H1 (cell line): ENCODE data around the gene SMIM5. TPM values are rescaled to one million over a fixed set of nuclear protein-coding genes. Genes with fewer than 3 reads are reported as not detected.

Source experiments
- CTCF ChIA-PET: fragments of 300-600 bp; sonication (Branson Sonifier 250); formaldehyde crosslinking; loops from one replicate; lab custom pipeline; 2021; ENCODE audit not compliant: partially characterized antibody; lab: Charles Lee
- POLR2A ChIA-PET: fragments of 300-600 bp; sonication (Branson Sonifier 250); formaldehyde crosslinking; loops from one replicate; lab custom pipeline; 2021; ENCODE audit warnings: inconsistent platforms; ENCODE audit not compliant: partially characterized antibody; lab: Charles Lee
- DNase-seq, 2 experiments: peaks; one replicate each; pipeline versions ENCODE4 v3.0.0 to v3.0.0-alpha.2; 2010 to 2022; ENCODE audit warnings: low spot score in 2 of 2, low read depth in 1 of 2, mixed read lengths in 1 of 2
- FAIRE-seq: peaks from 2 replicates; lab custom pipeline; 2011; peaks lifted over from hg19 to GRCh38; lab: Jason Lieb, UNC
- H2AFZ ChIP-seq: 2 replicates; pipeline ENCODE4 v1.8.1; 2012; ENCODE audit warnings: low read length, inconsistent platforms
- H2AK5ac ChIP-seq: 2 replicates; pipeline ENCODE4 v1.6.1; 2013; ENCODE audit warnings: low read depth, low read length
- H2BK120ac ChIP-seq: replicated peaks from 2 replicates; pipeline ENCODE3; 2013; ENCODE audit warnings: low read depth, low read length, inconsistent platforms
- H2BK12ac ChIP-seq: 2 replicates; pipeline ENCODE4 v1.6.1; 2013; ENCODE audit warnings: low read depth, low read length
- H2BK15ac ChIP-seq: 2 replicates; pipeline ENCODE4 v1.6.1; 2013; ENCODE audit warnings: low read length
- H2BK20ac ChIP-seq: 2 replicates; pipeline ENCODE4 v1.6.1; 2013; ENCODE audit warnings: low read length
- H2BK5ac ChIP-seq: 2 replicates; pipeline ENCODE4 v1.6.1; 2013; ENCODE audit warnings: low read depth, low read length
- H3K14ac ChIP-seq: 2 replicates; pipeline ENCODE4 v1.6.1; 2013; ENCODE audit warnings: inconsistent platforms; ENCODE audit not compliant: insufficient read length
- H3K18ac ChIP-seq: 2 replicates; pipeline ENCODE4 v1.6.1; 2013; ENCODE audit warnings: low read length; ENCODE audit errors: extremely low read depth
- H3K23ac ChIP-seq: 2 replicates; pipeline ENCODE4 v1.6.1; 2013; ENCODE audit warnings: inconsistent platforms; ENCODE audit not compliant: insufficient read length
- H3K23me2 ChIP-seq: 2 replicates; pipeline ENCODE4 v1.6.1; 2013; ENCODE audit warnings: low read depth, low read length
- H3K27ac ChIP-seq: 2 replicates; pipeline ENCODE4 v1.6.1; 2011; ENCODE audit warnings: low read depth, low read length, inconsistent platforms
- H3K27me3 ChIP-seq, 4 experiments: replicated peaks in 1 of 4; 1 replicate in 1 of 4; 2 replicates in 3 of 4; pipeline versions ENCODE4 v1.6.1 to v1.8.1; 2011 to 2013; ENCODE audit warnings: low read length in 3 of 4, mild to moderate bottlenecking in 3 of 4, inconsistent platforms in 2 of 4, mixed read lengths in 2 of 4, moderate library complexity in 1 of 4; ENCODE audit not compliant: control insufficient read depth in 3 of 4, insufficient read depth in 3 of 4; ENCODE audit errors: extremely low read depth in 1 of 4
- H3K36me3 ChIP-seq, 4 experiments: 2 replicates each; pipeline versions ENCODE4 v1.6.1 to v1.8.1; 2011 to 2013; ENCODE audit warnings: mild to moderate bottlenecking in 4 of 4, low read length in 3 of 4, moderate library complexity in 2 of 4, control low read depth in 1 of 4, inconsistent platforms in 1 of 4; ENCODE audit not compliant: insufficient read depth in 4 of 4, control insufficient read depth in 2 of 4
- H3K4ac ChIP-seq: replicated peaks from 2 replicates; pipeline ENCODE3; 2013; ENCODE audit warnings: low read length, low read depth, mixed read lengths, inconsistent platforms; ENCODE audit not compliant: insufficient read length
- H3K4me1 ChIP-seq, 4 experiments: replicated peaks in 1 of 4; 1 replicate in 1 of 4; 2 replicates in 3 of 4; pipeline versions ENCODE4 v1.6.1 to v1.8.1; 2011 to 2013; ENCODE audit warnings: low read length in 3 of 4, inconsistent platforms in 2 of 4, mixed read lengths in 1 of 4; ENCODE audit not compliant: insufficient read depth in 4 of 4, control insufficient read depth in 3 of 4
- H3K4me2 ChIP-seq, 2 experiments: 2 replicates each; pipeline versions ENCODE4 v1.6.1 to v1.8.1; 2011 to 2013; ENCODE audit warnings: low read depth in 2 of 2, low read length in 2 of 2, control low read depth in 1 of 2, inconsistent platforms in 1 of 2, mild to moderate bottlenecking in 1 of 2; ENCODE audit not compliant: insufficient read depth in 1 of 2
- H3K4me3 ChIP-seq, 4 experiments: fragments of 200-600, 300-600 bp in 1 of 4; sonication (generic), shearing (Covaris generic), sonication (Bioruptor Twin) in 1 of 4; 2 replicates each; pipeline versions ENCODE4 v1.5.1 to v1.8.1; 2011 to 2016; ENCODE audit warnings: low read length in 4 of 4, low read depth in 3 of 4, control low read depth in 2 of 4, inconsistent platforms in 2 of 4, mild to moderate bottlenecking in 2 of 4, mixed read lengths in 1 of 4, moderate library complexity in 1 of 4; ENCODE audit not compliant: insufficient read depth in 2 of 4; ENCODE audit errors: extremely low read depth in 1 of 4
- H3K56ac ChIP-seq: replicated peaks from 2 replicates; pipeline ENCODE3; 2013; ENCODE audit warnings: low read depth, mild to moderate bottlenecking, mixed read lengths, low read length, inconsistent platforms; ENCODE audit not compliant: insufficient read length
- H3K79me1 ChIP-seq: 2 replicates; pipeline ENCODE4 v1.6.1; 2013; ENCODE audit warnings: low read depth, low read length, control low read depth
- H3K79me2 ChIP-seq, 2 experiments: 2 replicates each; pipeline versions ENCODE4 v1.6.1 to v1.8.1; 2012 to 2013; ENCODE audit warnings: low read length in 2 of 2, mild to moderate bottlenecking in 2 of 2, inconsistent platforms in 1 of 2; ENCODE audit not compliant: insufficient read depth in 2 of 2, control insufficient read depth in 1 of 2
- H3K9ac ChIP-seq, 4 experiments: replicated peaks in 1 of 4; 1 replicate in 1 of 4; 2 replicates in 3 of 4; pipeline versions ENCODE4 v1.6.1 to v1.8.1; 2011 to 2013; ENCODE audit warnings: low read depth in 3 of 4, low read length in 3 of 4, control low read depth in 2 of 4, mild to moderate bottlenecking in 2 of 4, moderate library complexity in 2 of 4, inconsistent platforms in 1 of 4; ENCODE audit errors: extremely low read depth in 1 of 4
- H3K9me3 ChIP-seq, 2 experiments: 2 replicates each; pipeline versions ENCODE4 v1.6.1 to v1.8.1; 2012 to 2013; ENCODE audit warnings: mild to moderate bottlenecking in 2 of 2, moderate library complexity in 2 of 2, control low read depth in 1 of 2, inconsistent platforms in 1 of 2, low read depth in 1 of 2, low read length in 1 of 2, mixed read lengths in 1 of 2; ENCODE audit not compliant: insufficient read depth in 2 of 2
- H4K20me1 ChIP-seq, 2 experiments: replicated peaks in 1 of 2; 2 replicates each; pipeline versions ENCODE3 to v1.8.1; 2011 to 2013; ENCODE audit warnings: inconsistent platforms in 2 of 2, low read length in 2 of 2, mild to moderate bottlenecking in 1 of 2; ENCODE audit not compliant: insufficient read depth in 2 of 2, control insufficient read depth in 1 of 2
- H4K5ac ChIP-seq: 2 replicates; pipeline ENCODE4 v1.6.1; 2013; ENCODE audit warnings: low read length, low read depth, mixed read lengths, inconsistent platforms; ENCODE audit not compliant: insufficient read length
- H4K8ac ChIP-seq: 2 replicates; pipeline ENCODE4 v1.8.0; 2013; ENCODE audit warnings: mild to moderate bottlenecking, moderate library complexity, low read length, inconsistent platforms; ENCODE audit not compliant: insufficient read depth; ENCODE audit errors: extremely low read depth
- H4K91ac ChIP-seq: replicated peaks from 2 replicates; pipeline ENCODE3; 2013; ENCODE audit warnings: low read length, mixed read lengths, inconsistent platforms; ENCODE audit not compliant: insufficient read length
- ASH2L ChIP-seq: fragments of 200-600, 300-600 bp; sonication (generic); IDR thresholded peaks from one replicate; pipeline ENCODE4 v1.7.1; 2017; ENCODE audit warnings: low read length
- CBX8 ChIP-seq: fragments of 300-800, 300-1000 bp; sonication (generic); IDR thresholded peaks from 2 replicates; pipeline ENCODE4 v1.7.1; 2016; ENCODE audit warnings: low read depth, low read length, borderline replicate concordance
- CHD2 ChIP-seq: IDR thresholded peaks from 2 replicates; pipeline ENCODE4 v1.6.1; 2012; ENCODE audit warnings: low read length, improper control_type of control experiment
- E2F6 ChIP-seq: IDR thresholded peaks from 2 replicates; pipeline ENCODE4 v1.6.1; 2012; ENCODE audit warnings: inconsistent platforms
- RFX5 ChIP-seq: IDR thresholded peaks from 2 replicates; pipeline ENCODE4 v1.6.1; 2011; ENCODE audit warnings: low read depth, low read length, improper control_type of control experiment, borderline replicate concordance
- RNF2 ChIP-seq: fragments of 200-900, 300-1000 bp; sonication (generic); IDR thresholded peaks from 2 replicates; pipeline ENCODE4 v1.7.1; 2016; ENCODE audit warnings: borderline replicate concordance, low read depth, mild to moderate bottlenecking, antibody characterized with exemption, low read length; ENCODE audit not compliant: poor library complexity, severe bottlenecking; ENCODE audit errors: missing control alignments
- SIRT6 ChIP-seq: IDR thresholded peaks from one replicate; pipeline ENCODE4 v1.7.1; 2012; ENCODE audit warnings: low read length, inconsistent platforms
- SP4 ChIP-seq: IDR thresholded peaks from 2 replicates; pipeline ENCODE4 v1.6.1; 2012; ENCODE audit warnings: low read length, inconsistent platforms
- TAF7 ChIP-seq: optimal IDR thresholded peaks from 2 replicates; pipeline ENCODE3; 2011; ENCODE audit warnings: low read depth, mild to moderate bottlenecking, inconsistent platforms, low read length, moderate library complexity, borderline replicate concordance
- TCF12 ChIP-seq: IDR thresholded peaks from 2 replicates; pipeline ENCODE4 v1.6.1; 2011; ENCODE audit warnings: low read depth, mild to moderate bottlenecking, low read length
- USF2 ChIP-seq: IDR thresholded peaks from 2 replicates; pipeline ENCODE4 v1.6.1; 2011; ENCODE audit warnings: low read length, improper control_type of control experiment
- ZNF274 ChIP-seq: IDR thresholded peaks from 2 replicates; pipeline ENCODE4 v1.7.0; 2012; ENCODE audit warnings: low read length, borderline replicate concordance; ENCODE audit errors: extremely low read depth
- WGBS, 2 experiments: shearing (Covaris generic) in 1 of 2; methylation state at CpG; one replicate each; pipeline versions ENCODE4 v1.1.6 to v1.1.7; 2013 to 2015; ENCODE audit warnings: low lambda C conversion rate in 2 of 2, mixed read lengths in 2 of 2, inconsistent platforms in 1 of 2, low coverage in 1 of 2, missing lambda C conversion rate in 1 of 2; ENCODE audit not compliant: insufficient replicate concordance in 2 of 2, insufficient coverage in 1 of 2, insufficient read length in 1 of 2; ENCODE audit errors: extremely low coverage in 1 of 2, missing lambda C conversion rate in 1 of 2; 5-methylcytosine and 5-hydroxymethylcytosine counted together
- polyA plus RNA-seq, 7 experiments: library from polyadenylated mRNA; depleted of rRNA in 3 of 7; stranded (reverse) in 5 of 7; unstranded in 2 of 7; fragments of >200 nt in 5 of 7; fragments of 200-250 nt in 2 of 7; gene quantifications; 1 replicate in 5 of 7; 2 replicates in 1 of 7; 4 replicates in 1 of 7; pipeline versions ENCODE4 v1.2.1 to v1.2.3, GENCODE V29; 2011 to 2013; ENCODE audit warnings: missing spikeins in 2 of 7, mixed read lengths in 2 of 7
- total RNA-seq: library from RNA; stranded (reverse); fragmentation: NEBNext Ultra II Directional; extraction: Animal tissue kit (Norgen Biotek cat#: 25700); gene quantifications from 2 replicates; pipeline ENCODE4 v1.2.1, GENCODE V29; 2021

The SMIM5 gene
- total and polyA plus RNA-seq, 2 of the 8 experiments (the other 6 are each of a cell fraction or from before 2014, with no cell fraction given) = not detected

- H3K23ac ChIP-seq = no peak overlapping the region
- H3K9me3 ChIP-seq = no peaks in the 10 kb centered on the region
- H3K18ac ChIP-seq = no peak overlapping the region
- H3K4me2 ChIP-seq = no peak overlapping the region
- no peak overlapping the region for H3K14ac ChIP-seq
- H2BK20ac ChIP-seq = no peak overlapping the region
- H3K79me1 ChIP-seq = no peaks in the 10 kb centered on the region
- H2AFZ ChIP-seq = no peak overlapping the region
- peaks cover 0 to 4% (median 1%) of the 10 kb centered on the region in 4 experiments; a peak in 4 of 7 replicates for H3K4me1 ChIP-seq
- no peak for DNase-seq
- H4K5ac ChIP-seq = no peak overlapping the region
- no peak overlapping the region for H3K56ac ChIP-seq
- H3K9ac ChIP-seq = no peak overlapping the region
- H3K4ac ChIP-seq = no peak overlapping the region
- H4K91ac ChIP-seq = no peak overlapping the region
- ChIA-PET CTCF (interaction anchor here (1.0 to 59.2 kb wide), 7 partner anchors 9 to 133 kb away, joined by 3 to 2200 read pairs (median 8); partner anchors contain the start of genes RECQL5, SAP30BP and SMIM5), POLR2A (interaction anchor here (0.9 to 1.6 kb wide), 3 partner anchors 18 to 38 kb away, joined by 3 to 4 read pairs (median 4); no protein-coding TSS in a partner anchor)
- FAIRE-seq = no peak
- H3K36me3 ChIP-seq = no peaks in the 10 kb centered on the region
- H2AK5ac ChIP-seq = no peak overlapping the region
- no peak overlapping the region for H3K27ac ChIP-seq
- no peaks in the 10 kb centered on the region for H3K23me2 ChIP-seq
- H2BK5ac ChIP-seq = no peak overlapping the region
- no peak overlapping the region for H2BK15ac ChIP-seq
- H2BK12ac ChIP-seq = no peak overlapping the region
- H4K20me1 ChIP-seq = peaks cover 0 to 1% of the 10 kb centered on the region in 2 experiments
- no peak overlapping the region for H2BK120ac ChIP-seq
- H3K79me2 ChIP-seq = no peaks in the 10 kb centered on the region
- no peak overlapping the region for H4K8ac ChIP-seq
- WGBS, 2 experiments = 84% methylated on average over 11 of the region's 11 CpGs; no CpG with 5 or more reads in 1 of the 2 experiments
- no peak overlapping the region for H3K4me3 ChIP-seq
- no peaks in the 10 kb centered on the region; a peak in 1 of 7 replicates for H3K27me3 ChIP-seq
- no peak for TF ChIP-seq SP4
- no peak for TF ChIP-seq RNF2
- no peak for TF ChIP-seq CHD2
- TF ChIP-seq USF2 = no peak
- no peak for TF ChIP-seq TAF7
- TF ChIP-seq TCF12 = no peak
- TF ChIP-seq CBX8 = no peak
- TF ChIP-seq RFX5 = no peak
- TF ChIP-seq ASH2L = no peak
- no peak for TF ChIP-seq E2F6
- TF ChIP-seq SIRT6 = no peak
- no peak for TF ChIP-seq ZNF274
These were observed 15.6 kb upstream of the SMIM5 start for GRCh38 chr17:75617675-75618074.
